Uterus (tissue), 4 donors: ENCODE data around the gene MAP3K7CL. TPM values are rescaled to one million over a fixed set of nuclear protein-coding genes. Genes with fewer than 3 reads are reported as not detected.
A peak's percentile ranks its signal among the peaks of the same experiment; 100 is the strongest.

ENCODE experiments used
- DNase-seq, 2 donors: peaks; one replicate each; pipeline ENCODE4 v3.0.0-alpha.2; 2019 to 2020
- H3K27ac ChIP-seq, 2 donors: fragments of 200-600 bp; sonication (generic); 1 replicate in 1 of 2; 2 replicates in 1 of 2; pipeline ENCODE4 v1.5.1; 2016 to 2018
- H3K27me3 ChIP-seq, 2 donors: fragments of 200-600 bp; sonication (generic); one replicate each; pipeline ENCODE4 v1.5.1; 2018 to 2019; ENCODE audit warnings: control low read depth in 1 of 2
- H3K36me3 ChIP-seq, 2 donors: fragments of 200-600 bp; sonication (generic); one replicate each; pipeline ENCODE4 v1.5.1; 2019; ENCODE audit warnings: control low read depth in 1 of 2
- H3K4me1 ChIP-seq, 2 donors: fragments of 200-600 bp; sonication (generic); one replicate each; pipeline ENCODE4 v1.5.1; 2018 to 2019; ENCODE audit warnings: control low read depth in 1 of 2
- H3K4me3 ChIP-seq, 2 donors: fragments of 200-600 bp; sonication (generic); 1 replicate in 1 of 2; 2 replicates in 1 of 2; pipeline ENCODE4 v1.5.1; 2018 to 2019; ENCODE audit warnings: mild to moderate bottlenecking in 1 of 2
- H3K9me3 ChIP-seq, 2 donors: fragments of 200-600 bp; sonication (generic); one replicate each; pipeline ENCODE4 v1.5.1; 2019; ENCODE audit warnings: control low read depth in 1 of 2
- CTCF ChIP-seq, 4 experiments: fragments of 200-600 bp in 2 of 4; fragments of 450-650 bp in 2 of 4; sonication (generic) in 2 of 4; IDR thresholded peaks; one replicate each; pipeline ENCODE4 v1.5.1; 2016 to 2019; ENCODE audit warnings: antibody characterized with exemption in 4 of 4, mild to moderate bottlenecking in 2 of 4, moderate library complexity in 1 of 4
- POLR2A ChIP-seq, 2 donors: fragments of 450-650 bp; IDR thresholded peaks; one replicate each; pipeline ENCODE4 v1.6.1; 2016; ENCODE audit warnings: antibody characterized with exemption in 2 of 2, mild to moderate bottlenecking in 1 of 2, moderate library complexity in 1 of 2
- intact Hi-C: fragments of 100-400 bp; cut with DNase I; formaldehyde crosslinking; loops from one replicate; pipeline ENCODE4 v1.15.1; 2023; ENCODE audit warnings: low total_unique reads
- total RNA-seq, 4 donors: library from RNA; depleted of rRNA in 3 of 4; stranded (reverse); fragments of >200 nt in 3 of 4; gene quantifications; one replicate each; pipeline versions ENCODE4 v1.1.0 to v1.2.4, GENCODE V29; 2014 to 2023
- donor health status: DM: yes; HTN: yes; CAD: no.

The MAP3K7CL gene
- total RNA-seq, 4 donors from 2014 or later: 2.3 to 7.3 (median 5.5) TPM

GRCh38 chr21:29133241-29133640, 2.8 kb downstream of the MAP3K7CL start:
- Histone ChIP-seq H3K36me3 (no peaks in the 10 kb centered on the region), H3K4me1 (no peaks in the 10 kb centered on the region), H3K27ac (no peak overlapping the region), H3K27me3 (no peaks in the 10 kb centered on the region), H3K4me3 (no peak overlapping the region), H3K9me3 (no peaks in the 10 kb centered on the region)
- TF ChIP-seq POLR2A (IDR thresholded peaks at IDR 0.05) (no peak), CTCF (IDR thresholded peaks at IDR 0.05) (no peak)
- no peak for DNase-seq
- intact Hi-C loops: no loop called here

GRCh38 chr21:29133796-29134195, 3.4 kb downstream of the MAP3K7CL start:
- Histone ChIP-seq H3K4me1 (no peaks in the 10 kb centered on the region), H3K27me3 (no peaks in the 10 kb centered on the region), H3K27ac (no peak overlapping the region), H3K36me3 (no peaks in the 10 kb centered on the region), H3K9me3 (no peaks in the 10 kb centered on the region), H3K4me3 (no peak overlapping the region)
- DNase-seq: no peak
- TF ChIP-seq CTCF (IDR thresholded peaks at IDR 0.05) (no peak), POLR2A (IDR thresholded peaks at IDR 0.05) (no peak)
- intact Hi-C loops: no loop called here

- Histone ChIP-seq H3K27ac (no peak overlapping the region), H3K9me3 (no peaks in the 10 kb centered on the region), H3K27me3 (no peaks in the 10 kb centered on the region), H3K4me3 (no peak overlapping the region), H3K36me3 (no peaks in the 10 kb centered on the region), H3K4me1 (no peaks in the 10 kb centered on the region)
- no peak for DNase-seq
- TF ChIP-seq CTCF (IDR thresholded peaks at IDR 0.05): no peak
- TF ChIP-seq POLR2A (IDR thresholded peaks at IDR 0.05): no peak
- intact Hi-C loops: no loop called here
Observed at GRCh38 chr21:29135481-29135880, 5.0 kb downstream of the MAP3K7CL start.

- H3K4me1 ChIP-seq: no peaks in the 10 kb centered on the region
- H3K36me3 ChIP-seq: no peaks in the 10 kb centered on the region
- no peak overlapping the region for H3K4me3 ChIP-seq
- no peak for TF ChIP-seq CTCF (IDR thresholded peaks at IDR 0.05)
- no peak for TF ChIP-seq POLR2A (IDR thresholded peaks at IDR 0.05)
- H3K27me3 ChIP-seq: no peaks in the 10 kb centered on the region
- intact Hi-C loops: no loop called here
- H3K9me3 ChIP-seq: no peaks in the 10 kb centered on the region
- no peak for DNase-seq
- no peak overlapping the region for H3K27ac ChIP-seq
Observed at GRCh38 chr21:29136033-29136432, 5.6 kb downstream of the MAP3K7CL start.

GRCh38 chr21:29144736-29145353, 14.4 kb downstream of the MAP3K7CL start:
- TF ChIP-seq POLR2A (IDR thresholded peaks at IDR 0.05) (no peak), CTCF (IDR thresholded peaks at IDR 0.05) (no peak)
- H3K27me3 ChIP-seq: no peaks in the 10 kb centered on the region
- H3K36me3 ChIP-seq: no peaks in the 10 kb centered on the region
- intact Hi-C loops: no loop called here
- H3K4me3 ChIP-seq: no peak overlapping the region
- DNase-seq: no peak
- no peaks in the 10 kb centered on the region for H3K9me3 ChIP-seq
- H3K4me1 ChIP-seq: peaks cover 0 to 6% of the 10 kb centered on the region in 2 donors
- H3K27ac ChIP-seq: peak overlapping the region; percentile 77 to 83
